Measurements from ENCODE around the gene MMP11.
"Not testable (repeated sequence)": the region's sequence is repeated elsewhere in the genome, so short reads cannot be mapped to it uniquely, and the experiment has no call there.

The MMP11 gene

GRCh38 chr22:23772649-23773473 is at the start of gene MMP11:
MMP11 (plus strand) TSS chr22:23772849; CDS start chr22:23772871, 22 bp downstream.
- peak; percentile 54 for DNase-seq

- DNase-seq = not testable (repeated sequence)
Measured at GRCh38 chr22:23728108-23728507, 44.5 kb upstream of the MMP11 start.

- DNase-seq = no peak
Measured at GRCh38 chr22:23737696-23738095, 35.0 kb upstream of the MMP11 start.

- no peak for DNase-seq
Measured at GRCh38 chr22:23742505-23743264, 30.0 kb upstream of the MMP11 start.

- no peak for DNase-seq
Measured at GRCh38 chr22:23743303-23743705, 29.3 kb upstream of the MMP11 start.

GRCh38 chr22:23744001-23744400 is 28.6 kb upstream of the MMP11 start:
- DNase-seq = no peak

GRCh38 chr22:23744485-23744884 is 28.2 kb upstream of the MMP11 start:
- DNase-seq = no peak

- DNase-seq = no peak
Measured at GRCh38 chr22:23745791-23746190, 26.9 kb upstream of the MMP11 start.

GRCh38 chr22:23749841-23750301 is 22.8 kb upstream of the MMP11 start:
- no peak for DNase-seq

- no peak for DNase-seq
Measured at GRCh38 chr22:23750367-23750713, 22.3 kb upstream of the MMP11 start.

GRCh38 chr22:23750714-23751440 is 21.8 kb upstream of the MMP11 start, which contains the start of gene ZNF70:
ZNF70 (minus strand) TSS chr22:23751112; CDS start chr22:23745140, 5,972 bp downstream.
- DNase-seq = peak; percentile 79

GRCh38 chr22:23751441-23751996 is 21.1 kb upstream of the MMP11 start:
- no peak for DNase-seq

- no peak for DNase-seq
Measured at GRCh38 chr22:23752090-23752691, 20.5 kb upstream of the MMP11 start.

- no peak for DNase-seq
Measured at GRCh38 chr22:23752750-23753149, 19.9 kb upstream of the MMP11 start.

GRCh38 chr22:23753385-23753784 is 19.3 kb upstream of the MMP11 start:
- DNase-seq = no peak

- DNase-seq = no peak
Measured at GRCh38 chr22:23754220-23754919, 18.3 kb upstream of the MMP11 start, which contains the start of gene VPREB3. VPREB3 (minus strand) TSS chr22:23754425; CDS start chr22:23754363, 62 bp downstream.

- no peak for DNase-seq
Measured at GRCh38 chr22:23754980-23755636, 17.5 kb upstream of the MMP11 start.

GRCh38 chr22:23755711-23756110 is 16.9 kb upstream of the MMP11 start:
- no peak for DNase-seq

- no peak for DNase-seq
Measured at GRCh38 chr22:23756891-23757290, 15.8 kb upstream of the MMP11 start.

GRCh38 chr22:23759566-23759965 is 13.1 kb upstream of the MMP11 start:
- no peak for DNase-seq

- DNase-seq = no peak
Measured at GRCh38 chr22:23760056-23760455, 12.6 kb upstream of the MMP11 start.

All from stimulated activated CD4-positive, alpha-beta T cell treated with anti-CD3 and anti-CD28 coated beads, Interleukin-4, amount 100 ng/mL, for 24 hours (primary cell).